NCI-H2081 (cell line): ENCODE data around the gene ACSL5.
A peak's percentile ranks its signal among the peaks of the same experiment; 100 is the strongest.

Source experiments
- DNase-seq, 2 experiments: peaks; one replicate each; lab custom pipeline; 2025; lab: John Stamatoyannopoulos, UW

Gene ACSL5

DNA sequence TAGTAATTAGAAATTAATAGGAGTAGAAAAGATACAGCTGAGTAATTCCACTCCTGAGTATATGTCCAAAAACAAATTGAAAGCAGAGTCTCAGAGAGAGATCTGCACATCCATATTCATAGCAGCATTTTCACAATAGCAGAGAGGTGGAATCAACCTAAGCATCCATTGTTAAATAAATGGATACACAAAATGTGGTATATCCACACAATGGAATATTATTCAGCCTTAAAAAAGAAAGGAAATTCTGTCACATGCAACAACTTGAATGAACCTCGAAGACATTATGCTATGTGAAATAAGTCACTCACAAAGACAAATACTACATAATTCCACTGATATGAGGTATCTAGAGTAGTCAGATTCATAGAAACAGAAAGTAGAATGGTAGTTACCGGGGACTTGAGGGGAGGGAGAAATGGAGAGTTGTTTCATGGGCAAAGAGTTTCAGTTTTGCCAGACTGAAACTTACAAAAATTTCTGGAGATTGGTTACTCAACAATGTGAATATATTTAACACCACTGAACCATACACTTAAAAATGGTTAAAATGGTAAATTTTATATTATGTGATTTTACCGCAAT is 91.5 kb downstream of the ACSL5 start:
- no peak for DNase-seq

DNA sequence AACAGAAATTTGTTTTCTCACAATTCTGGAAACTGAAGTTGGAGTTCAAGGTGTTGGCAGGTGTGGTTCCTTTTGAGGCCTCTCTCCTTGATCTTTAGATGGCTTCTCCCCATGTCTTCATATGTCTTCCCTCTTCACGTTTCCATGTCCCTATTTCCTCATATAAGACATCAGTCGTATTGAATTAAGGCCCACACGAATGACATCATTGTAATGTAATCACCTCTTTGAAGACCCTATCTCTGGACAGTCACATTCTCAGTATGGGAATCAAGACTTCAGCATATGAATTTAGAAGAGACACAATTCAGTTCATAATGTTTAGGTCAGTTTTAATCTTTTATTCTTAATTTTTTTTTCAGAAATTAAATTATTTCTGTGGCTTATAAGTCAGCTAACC is 92.9 kb downstream of the ACSL5 start:
- no peak for DNase-seq

DNA sequence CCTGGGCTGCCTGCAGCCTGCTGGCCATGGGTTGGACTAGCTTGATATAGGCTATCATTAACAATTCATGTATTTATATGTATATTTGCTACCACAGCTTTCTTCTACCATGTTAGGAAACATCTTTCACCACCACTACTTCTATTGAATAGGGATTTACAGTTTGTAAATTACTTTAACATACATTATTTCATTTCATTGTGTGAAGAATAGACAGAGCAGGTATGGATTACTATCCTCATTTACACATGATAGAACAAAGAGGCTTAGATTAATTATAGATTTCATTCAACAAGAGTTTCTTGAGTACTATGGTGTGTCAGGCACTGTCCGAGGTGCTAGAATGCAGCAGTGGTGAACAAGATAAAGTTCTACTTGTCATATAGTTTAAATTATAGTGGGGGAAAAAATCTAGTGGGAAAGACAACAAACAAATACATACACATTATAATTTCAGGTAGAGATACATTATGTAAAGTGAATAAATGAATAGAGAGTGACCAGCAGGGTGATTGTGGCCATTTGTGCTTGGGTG is 93.7 kb downstream of the ACSL5 start:
- no peak for DNase-seq

DNA sequence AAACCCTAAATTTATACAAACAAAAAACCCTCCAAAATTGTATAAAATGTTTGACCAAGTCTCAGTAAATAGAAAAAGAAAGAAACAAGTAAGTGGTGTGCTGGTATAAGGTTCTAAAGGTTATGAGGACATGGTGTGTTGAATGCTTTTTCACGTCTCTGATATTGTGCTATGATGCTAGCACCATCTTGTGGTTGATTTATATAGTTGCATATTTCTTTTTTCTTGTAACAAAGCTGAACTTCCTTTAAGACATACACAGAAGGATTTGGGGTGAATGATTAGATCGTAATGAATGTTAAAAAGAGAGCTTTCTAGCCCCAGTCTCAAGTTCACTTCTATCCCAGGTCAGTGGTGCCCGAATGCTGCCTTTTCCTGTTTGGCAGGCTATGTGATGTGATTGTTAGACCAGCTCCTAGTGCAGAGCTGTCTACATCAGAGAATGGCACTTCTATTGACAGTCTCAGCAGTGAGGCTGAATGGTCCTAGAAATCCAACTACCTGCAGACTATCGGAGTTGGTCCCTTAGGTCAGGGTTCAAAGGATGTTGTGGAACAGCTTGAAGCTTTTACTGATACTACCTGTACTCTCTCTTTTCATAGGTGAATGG is 98.1 kb downstream of the ACSL5 start:
- DNase-seq: peak in 1 of 2 experiments; percentile 22

DNA sequence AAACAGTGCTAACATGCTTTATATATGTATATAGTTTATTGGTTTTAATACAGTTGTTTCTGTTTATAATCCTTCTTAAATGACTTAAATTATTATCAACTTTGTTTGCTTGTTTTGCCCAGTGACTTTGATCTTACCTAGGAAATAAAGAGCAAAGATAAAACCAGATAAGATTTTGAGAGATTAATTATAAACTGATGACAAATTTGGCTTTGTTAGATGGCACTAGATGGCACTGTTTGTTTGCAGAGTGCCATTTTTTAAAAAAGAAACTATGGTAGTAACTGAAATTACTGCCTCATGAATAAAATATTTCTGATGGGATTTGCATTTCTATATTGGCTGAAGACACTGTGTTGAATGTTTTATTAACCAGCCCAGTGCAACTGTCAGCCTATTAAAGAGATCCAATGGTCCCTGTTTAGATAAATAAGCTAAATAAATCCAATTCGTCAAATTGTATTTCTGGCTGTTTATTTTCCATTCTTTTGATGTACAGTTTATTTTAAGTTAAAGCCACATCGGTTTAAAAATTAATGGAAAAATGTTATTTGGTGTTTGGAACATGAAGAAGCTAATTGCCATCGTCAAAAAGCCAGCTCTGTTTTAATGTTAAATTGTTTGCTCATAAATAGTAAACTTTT is 101.8 kb downstream of the ACSL5 start:
- peak in 1 of 2 experiments; percentile 1 for DNase-seq
